ENCODE measurements around the gene ERGIC1. TPM values are rescaled to one million over a fixed set of nuclear protein-coding genes. Genes with fewer than 3 reads are reported as not detected.

Gene ERGIC1
- total RNA-seq, 1 donor from 2014 or later: 99.1 TPM

DNA sequence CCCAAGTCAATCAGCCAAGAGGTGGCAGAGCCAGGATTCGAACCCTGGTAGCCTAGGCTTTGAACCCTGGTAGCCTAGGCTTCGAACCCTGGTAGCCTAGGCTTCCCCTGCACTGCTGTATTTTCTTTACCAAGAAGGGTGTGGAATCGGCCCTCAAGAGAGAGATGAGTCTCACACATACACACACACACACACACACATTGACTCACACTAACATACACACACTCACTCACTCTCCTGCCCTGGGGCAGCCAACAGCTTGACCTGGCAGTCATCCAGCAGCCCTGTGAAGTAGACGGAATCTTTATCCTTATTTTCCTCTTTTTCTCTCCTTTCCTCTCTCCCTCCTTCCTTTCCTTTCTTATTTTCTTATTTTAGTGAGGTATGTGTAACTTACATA, 69.7 kb downstream of the ERGIC1 start:
- H3K4me3 ChIP-seq (ENCODE audit: low read depth, low read length): no peak overlapping the region
- peak; percentile 77 for DNase-seq (ENCODE audit: low read depth)

DNA sequence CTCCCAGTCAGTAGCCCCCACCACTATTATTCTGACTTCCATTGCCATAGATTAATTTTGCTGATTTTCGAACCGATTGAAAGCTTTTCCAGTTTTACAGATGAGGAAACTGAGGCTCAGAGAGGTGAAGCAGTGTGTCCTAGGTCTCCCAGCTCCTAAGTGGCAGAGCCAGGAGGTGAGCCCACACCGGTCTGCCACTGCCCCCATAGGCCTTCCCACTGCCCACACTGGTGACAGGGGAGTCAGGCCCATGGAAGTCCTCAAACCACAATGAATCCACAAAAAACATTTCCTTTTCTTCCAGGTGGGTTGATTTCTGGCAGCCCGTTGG, 70.2 kb downstream of the ERGIC1 start:
- no peak for DNase-seq (ENCODE audit: low read depth)
- no peak overlapping the region for H3K4me3 ChIP-seq (ENCODE audit: low read depth, low read length)
- TF ChIP-seq, protein P1, sequence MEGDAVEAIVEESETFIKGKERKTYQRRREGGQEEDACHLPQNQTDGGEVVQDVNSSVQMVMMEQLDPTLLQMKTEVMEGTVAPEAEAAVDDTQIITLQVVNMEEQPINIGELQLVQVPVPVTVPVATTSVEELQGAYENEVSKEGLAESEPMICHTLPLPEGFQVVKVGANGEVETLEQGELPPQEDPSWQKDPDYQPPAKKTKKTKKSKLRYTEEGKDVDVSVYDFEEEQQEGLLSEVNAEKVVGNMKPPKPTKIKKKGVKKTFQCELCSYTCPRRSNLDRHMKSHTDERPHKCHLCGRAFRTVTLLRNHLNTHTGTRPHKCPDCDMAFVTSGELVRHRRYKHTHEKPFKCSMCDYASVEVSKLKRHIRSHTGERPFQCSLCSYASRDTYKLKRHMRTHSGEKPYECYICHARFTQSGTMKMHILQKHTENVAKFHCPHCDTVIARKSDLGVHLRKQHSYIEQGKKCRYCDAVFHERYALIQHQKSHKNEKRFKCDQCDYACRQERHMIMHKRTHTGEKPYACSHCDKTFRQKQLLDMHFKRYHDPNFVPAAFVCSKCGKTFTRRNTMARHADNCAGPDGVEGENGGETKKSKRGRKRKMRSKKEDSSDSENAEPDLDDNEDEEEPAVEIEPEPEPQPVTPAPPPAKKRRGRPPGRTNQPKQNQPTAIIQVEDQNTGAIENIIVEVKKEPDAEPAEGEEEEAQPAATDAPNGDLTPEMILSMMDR (conservative IDR thresholded peaks at IDR 0.05; ENCODE audit: low read depth, low read length): no peak

More for the DNA sequence above, 69.7 kb downstream of the ERGIC1 start:
- TF ChIP-seq, protein P1 (conservative IDR thresholded peaks at IDR 0.05; ENCODE audit: low read depth, low read length): no peak

DNA sequence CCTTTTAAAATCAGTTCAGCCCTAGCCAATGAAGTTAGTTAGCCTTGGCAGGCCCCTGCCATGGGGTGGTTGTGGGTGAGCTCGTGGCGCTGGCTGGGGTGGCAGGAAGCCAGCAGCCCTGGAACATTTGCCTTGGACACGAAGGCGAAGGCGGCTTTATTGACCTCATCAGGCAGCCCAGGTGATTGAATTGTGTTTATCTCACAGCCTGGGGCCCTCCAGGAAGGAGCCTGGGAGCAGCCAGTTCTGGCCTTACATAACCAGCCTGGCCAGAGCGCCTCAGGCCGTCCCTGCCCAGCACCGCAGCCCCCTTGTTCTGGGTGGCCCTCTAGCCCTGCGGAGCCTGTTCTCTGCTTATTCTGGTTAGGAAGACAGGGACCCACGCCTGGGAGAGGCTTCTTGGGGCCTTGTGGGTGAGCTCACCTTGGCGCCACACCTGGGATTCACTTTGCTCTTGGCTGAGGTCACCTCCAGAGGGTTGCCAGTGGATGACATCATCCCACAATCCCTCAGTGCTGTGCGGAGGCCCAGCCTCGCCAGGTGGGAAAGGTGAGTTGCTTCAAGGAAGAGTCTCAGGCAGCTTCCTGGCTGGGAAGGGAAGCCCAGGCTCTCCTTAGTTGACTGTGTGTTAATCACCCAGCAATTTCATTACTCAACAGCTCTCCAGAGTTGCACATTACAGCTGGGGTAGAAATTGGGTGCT, 70.7 kb downstream of the ERGIC1 start:
- H3K4me3 ChIP-seq (ENCODE audit: low read depth, low read length): no peak overlapping the region
- peak; percentile 78 for DNase-seq (ENCODE audit: low read depth)
- TF ChIP-seq, protein P1 (conservative IDR thresholded peaks at IDR 0.05; ENCODE audit: low read depth, low read length): no peak

DNA sequence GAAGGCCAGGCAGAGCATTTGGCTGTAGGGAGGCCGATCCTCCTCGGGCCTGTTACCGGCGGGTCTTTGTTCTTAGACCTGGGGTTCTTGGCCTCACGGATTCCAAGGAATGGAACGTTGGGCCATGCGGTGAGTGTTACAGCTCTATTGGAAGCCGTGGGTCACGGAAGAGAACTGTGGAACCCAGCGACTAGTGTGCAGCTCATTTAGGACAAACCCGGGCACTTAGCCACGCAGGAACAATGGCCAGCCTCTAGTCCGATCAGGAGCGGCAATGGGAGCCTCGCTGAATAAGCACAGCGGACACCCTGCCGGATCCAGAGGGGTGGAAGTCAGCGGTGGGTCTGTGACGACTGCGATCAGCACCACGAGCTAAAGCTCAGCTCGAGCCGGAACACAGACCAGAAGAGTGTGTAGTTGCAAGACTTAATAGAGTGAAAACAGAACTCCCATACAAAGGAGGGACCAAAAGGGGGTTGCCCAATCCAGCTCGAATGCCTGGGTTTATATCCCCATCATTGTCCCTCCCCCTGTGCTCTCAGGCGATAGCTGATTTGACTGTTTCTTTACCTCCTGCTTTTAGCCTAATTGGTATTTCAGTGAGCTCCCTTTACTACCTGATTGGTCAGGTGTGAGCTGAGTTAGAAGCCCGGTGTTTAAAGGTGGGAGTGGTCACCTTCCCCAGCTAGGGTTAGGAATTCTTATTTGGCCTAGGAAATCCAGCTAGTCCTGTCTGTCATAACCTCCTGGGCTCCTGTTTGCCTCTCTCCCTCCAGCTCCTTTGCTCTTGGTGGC, 71.5 kb downstream of the ERGIC1 start:
- TF ChIP-seq, protein P1 (conservative IDR thresholded peaks at IDR 0.05; ENCODE audit: low read depth, low read length): no peak
- DNase-seq (ENCODE audit: low read depth): no peak
- H3K4me3 ChIP-seq (ENCODE audit: low read depth, low read length): no peak overlapping the region

DNA sequence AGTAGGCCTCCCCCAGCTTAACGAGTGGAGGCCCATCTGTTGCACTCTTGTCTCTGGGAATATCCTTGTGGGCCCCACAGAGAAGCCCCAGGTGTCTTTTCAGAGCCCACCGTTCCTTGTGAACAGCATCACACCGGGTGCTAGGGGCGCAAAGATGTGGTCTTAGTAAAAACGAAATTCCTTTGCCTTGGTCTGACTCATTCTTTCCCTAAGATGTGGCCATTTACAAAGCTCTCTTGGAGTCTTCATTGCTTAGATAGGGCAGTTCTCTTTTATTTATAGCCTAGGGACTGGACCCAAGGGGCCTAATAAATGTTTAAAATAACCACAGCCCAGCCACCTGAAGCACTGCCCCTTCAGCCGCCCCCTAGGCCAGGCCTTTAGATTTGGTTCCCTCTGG, 72.4 kb downstream of the ERGIC1 start:
- H3K4me3 ChIP-seq (ENCODE audit: low read depth, low read length): no peak overlapping the region
- TF ChIP-seq, protein P1 (conservative IDR thresholded peaks at IDR 0.05; ENCODE audit: low read depth, low read length): no peak

DNA sequence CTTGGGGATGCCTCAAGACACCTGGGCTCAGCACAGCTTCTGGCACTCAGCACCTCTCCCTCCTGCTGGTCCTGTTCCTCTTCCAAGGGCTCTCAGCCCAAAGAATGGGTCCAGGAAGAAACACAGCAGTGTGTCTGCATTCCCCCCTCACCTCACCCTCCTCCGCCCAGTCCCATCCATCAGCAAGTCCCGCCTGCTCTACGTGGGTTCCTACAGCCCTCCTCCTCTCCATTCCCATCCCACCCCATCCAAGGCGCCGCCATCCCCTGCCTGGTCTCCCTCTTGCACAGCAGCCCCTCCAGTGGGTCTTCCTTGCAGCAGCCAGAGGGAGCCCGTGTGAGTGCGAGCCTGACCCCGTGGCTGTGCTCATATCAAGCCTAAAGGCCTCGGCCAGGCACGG, 72.8 kb downstream of the ERGIC1 start:
- H3K4me3 ChIP-seq (ENCODE audit: low read depth, low read length): no peak overlapping the region
- no peak for DNase-seq (ENCODE audit: low read depth)

More for the DNA sequence above, 72.4 kb downstream of the ERGIC1 start:
- DNase-seq (ENCODE audit: low read depth): no peak

More for the DNA sequence above, 72.8 kb downstream of the ERGIC1 start:
- TF ChIP-seq, protein P1 (conservative IDR thresholded peaks at IDR 0.05; ENCODE audit: low read depth, low read length): no peak
